GM19238 (cell line): ENCODE data around the gene BTBD8.
"Not testable (repeated sequence)": the region's sequence is repeated elsewhere in the genome, so short reads cannot be mapped to it uniquely, and the experiment has no call there.

Experiments used
- DNase-seq: peaks from one replicate; pipeline ENCODE4 v3.0.0; 2011; ENCODE audit warnings: low spot score; ENCODE audit not compliant: insufficient read length

The BTBD8 gene

DNA sequence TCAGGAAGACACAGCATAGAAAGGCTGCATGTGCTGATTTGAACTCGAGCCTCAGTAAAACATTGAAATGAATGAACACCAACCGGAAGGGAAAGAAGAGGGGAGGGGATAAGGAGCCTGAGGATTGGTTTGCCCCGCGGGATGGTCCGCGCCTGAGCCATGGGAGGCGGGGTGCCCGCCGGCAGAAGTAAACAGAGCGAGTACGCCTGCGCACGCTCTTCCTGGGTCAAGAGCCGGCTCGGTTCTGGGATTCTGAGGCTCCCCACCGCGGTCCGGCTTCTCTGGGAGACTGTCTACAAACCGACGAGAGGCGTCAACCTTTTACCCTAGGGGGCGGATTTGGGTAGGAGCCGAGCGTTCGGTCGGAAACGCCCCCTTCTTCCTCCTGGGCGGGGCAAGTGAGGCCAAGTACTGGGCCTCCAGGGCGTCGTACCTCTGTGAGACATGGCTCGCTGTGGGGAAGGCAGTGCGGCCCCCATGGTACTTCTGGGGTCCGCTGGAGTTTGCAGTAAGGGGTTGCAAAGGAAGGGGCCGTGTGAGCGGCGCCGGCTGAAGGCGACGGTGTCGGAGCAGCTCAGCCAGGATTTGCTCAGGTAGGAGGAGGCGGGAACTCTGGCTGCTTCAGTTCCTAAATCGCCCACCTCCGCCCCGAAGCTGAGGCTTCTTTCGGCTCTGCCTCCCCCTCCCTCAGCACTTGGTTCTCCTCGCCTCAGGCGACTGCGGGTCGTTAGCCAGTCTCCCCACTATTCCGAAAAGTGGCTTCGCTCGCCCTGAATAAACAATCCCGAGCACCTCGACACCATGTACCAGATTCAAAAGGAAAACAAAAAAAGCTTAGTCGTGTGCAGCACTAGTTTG, at the start of gene BTBD8:
Gene BTBD8 (plus strand): TSS at position 218 of the 858 bp plus-strand sequence. CDS start 227 bp downstream, at position 445.
- peak; percentile 42 for DNase-seq

DNA sequence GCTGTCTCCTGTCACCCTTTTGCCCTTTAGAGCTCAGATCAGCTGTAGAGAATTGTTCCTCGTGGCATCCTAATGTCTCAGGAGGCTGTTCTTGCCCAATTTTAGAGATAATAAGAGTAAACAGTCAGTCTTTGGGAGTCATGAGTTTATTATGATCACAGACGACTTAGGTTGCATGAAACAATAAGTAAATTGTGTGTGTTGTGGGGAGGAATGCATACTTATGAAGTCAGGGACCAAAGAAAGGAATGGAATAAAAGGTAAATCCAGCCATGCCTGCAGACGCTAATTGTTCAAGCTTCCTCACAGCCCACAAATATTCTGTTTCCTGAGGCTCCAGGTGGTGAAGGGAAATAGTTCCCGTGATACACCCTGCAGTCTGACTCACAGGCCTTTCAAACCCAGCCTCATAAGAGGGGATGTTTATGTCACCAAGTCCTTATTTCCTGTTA, 49.5 kb upstream of the BTBD8 start:
- DNase-seq = no peak

DNA sequence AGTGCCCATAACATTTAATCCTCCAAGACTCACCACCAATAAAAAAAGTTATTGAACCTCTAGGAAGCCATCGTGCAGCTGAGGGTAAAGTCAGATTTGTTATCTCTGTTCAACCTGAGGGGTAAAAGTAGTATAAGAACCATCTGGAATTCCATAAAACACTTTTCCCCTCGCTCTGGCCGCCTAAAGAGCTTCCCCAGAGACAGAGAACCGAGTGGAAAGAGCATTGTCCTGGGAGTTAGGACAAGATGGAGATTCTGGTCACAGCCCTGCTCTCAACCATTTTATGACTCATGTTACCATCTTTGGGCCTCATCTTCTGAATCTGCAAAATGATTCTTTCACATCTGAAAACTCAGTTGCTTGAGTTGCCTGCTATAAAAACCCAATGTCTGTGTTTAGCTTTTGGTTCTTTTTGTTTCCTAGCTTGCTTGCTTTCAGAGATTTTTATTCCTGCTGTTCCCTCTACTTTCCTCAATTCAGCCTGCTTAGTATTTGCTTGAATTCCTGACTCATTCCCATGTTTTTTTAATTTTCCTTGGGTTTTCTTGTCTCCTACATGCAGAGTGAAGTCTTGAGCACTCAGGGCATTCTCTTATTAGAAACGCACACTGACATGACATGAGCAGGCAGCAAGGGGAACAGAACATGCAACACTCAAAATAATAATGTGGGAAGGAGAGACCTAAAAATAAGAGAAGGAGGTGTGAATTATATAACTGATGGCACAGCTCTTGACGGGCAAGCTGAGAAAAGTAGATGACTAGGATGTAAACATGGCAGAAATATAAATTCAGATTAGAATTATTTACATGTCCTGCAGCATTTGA, 48.6 kb upstream of the BTBD8 start:
- DNase-seq = no peak

DNA sequence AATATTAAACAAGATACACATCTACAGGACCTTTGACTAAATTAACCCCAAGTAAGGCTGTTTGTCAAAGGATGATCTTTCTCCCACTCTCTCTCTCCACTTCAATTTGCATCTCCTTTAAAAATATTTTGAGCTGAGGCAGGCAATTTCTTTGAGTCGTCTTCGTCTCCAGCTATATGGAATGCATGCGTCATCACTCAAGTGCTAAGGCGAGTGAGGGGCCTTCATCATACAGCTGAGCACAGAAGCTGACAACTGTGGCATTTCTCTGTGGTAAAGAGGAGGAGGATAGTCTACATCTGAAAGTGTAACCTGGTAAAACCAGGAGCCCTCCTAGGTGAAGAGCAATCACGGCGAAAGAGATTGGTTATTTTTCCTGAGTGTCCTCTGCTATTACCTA, 42.7 kb upstream of the BTBD8 start:
- DNase-seq = no peak

DNA sequence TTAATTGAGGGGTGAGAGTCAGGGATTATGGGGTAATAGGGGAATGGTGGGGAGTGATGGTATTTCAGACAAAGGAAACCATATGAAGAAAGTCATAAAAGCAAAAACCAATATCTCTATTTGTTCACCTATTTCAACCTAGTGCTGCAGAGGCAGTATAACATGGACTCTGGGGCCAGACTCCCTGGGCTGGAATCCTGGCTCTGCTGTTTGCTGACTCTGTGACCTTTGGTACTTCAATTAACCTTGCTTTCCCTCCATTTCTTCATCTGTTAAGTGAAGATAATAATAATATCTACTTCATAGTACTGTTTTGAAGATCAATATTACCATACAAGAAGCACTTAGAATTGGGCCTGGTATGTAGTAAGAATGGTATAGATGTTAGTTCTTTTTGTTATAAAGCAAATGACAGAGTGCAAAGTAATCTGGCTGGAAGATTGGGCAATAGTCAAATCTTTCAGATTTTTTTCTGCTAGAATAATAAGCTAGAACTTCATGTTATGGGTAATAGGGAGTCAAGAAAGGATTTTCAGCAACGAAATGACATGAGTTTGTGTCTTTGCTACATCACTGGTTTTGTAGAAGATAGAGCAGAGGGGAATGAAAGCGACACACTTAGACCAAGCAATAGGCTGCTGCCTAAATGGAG, 41.3 kb upstream of the BTBD8 start:
- DNase-seq = no peak

DNA sequence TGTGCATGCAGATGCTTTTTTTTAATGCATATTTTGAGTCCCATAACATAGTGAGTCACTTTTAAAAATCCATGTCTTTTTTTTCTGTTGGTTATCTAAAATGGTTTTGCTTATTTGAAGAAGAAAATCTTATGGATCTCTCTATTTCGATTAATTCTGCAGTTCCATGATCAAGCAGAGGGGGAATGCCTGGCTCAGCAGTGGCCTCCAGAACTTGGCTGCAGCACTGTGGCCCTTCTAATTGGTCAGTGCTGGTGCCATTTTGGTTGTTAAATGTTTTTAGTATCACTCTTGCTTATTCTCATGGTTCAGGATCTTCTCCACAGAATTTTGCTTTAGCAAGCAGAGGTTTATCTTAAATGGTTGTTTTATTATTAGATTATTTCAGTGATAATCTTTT, 39.2 kb upstream of the BTBD8 start:
- DNase-seq = no peak

DNA sequence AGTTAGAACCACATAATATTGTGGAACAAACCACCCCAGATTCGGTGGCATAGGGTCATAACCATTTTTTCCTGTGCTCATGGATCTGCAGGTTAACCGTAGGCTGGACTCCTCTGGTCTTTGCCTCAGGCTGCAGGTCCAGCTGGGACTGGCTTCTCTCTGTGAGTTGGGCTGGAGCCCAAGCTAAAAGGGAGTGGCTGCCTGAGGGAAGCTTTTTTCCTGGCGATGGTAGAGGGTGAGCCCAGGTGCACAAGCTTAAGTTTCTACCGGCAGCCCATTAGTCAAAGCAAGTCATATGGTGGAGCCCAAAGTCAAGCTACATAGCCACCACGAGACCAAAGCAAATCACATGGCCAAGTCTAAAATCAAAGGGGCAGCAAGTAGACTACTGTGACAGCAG, 36.5 kb upstream of the BTBD8 start:
- no peak for DNase-seq

DNA sequence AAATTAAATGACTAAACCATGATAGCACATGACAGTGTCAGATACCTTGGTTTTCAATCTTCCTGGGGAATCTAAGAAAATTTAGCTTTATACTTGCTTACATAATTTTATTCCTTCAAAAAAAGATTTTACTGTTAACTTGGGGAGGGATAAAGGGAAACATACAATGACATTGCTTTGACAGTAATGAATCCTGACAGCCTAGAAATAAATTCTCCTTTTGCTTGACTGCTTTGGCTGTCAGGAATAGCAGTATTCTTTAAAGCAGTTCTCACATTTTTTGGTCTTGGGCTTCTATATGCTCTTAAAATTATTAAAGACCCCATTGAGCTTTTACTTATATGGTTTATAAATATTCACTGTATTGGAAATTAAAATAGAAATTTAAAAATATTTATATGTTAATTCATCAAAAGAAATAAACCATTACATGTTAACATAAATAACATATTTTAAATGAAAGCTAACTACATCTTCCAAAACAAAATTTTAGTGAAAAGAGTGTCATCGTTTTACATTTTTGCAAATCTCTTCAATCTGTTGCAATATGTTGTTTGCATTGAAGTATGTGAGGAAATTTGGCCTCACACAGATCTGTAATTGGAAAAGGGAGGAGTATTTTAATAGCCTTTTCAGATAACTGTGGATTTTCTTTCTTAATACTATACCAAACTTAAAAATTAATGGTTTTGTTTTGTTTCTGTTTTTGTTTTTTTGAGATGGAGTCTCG, 34.2 kb upstream of the BTBD8 start:
- no peak for DNase-seq

DNA sequence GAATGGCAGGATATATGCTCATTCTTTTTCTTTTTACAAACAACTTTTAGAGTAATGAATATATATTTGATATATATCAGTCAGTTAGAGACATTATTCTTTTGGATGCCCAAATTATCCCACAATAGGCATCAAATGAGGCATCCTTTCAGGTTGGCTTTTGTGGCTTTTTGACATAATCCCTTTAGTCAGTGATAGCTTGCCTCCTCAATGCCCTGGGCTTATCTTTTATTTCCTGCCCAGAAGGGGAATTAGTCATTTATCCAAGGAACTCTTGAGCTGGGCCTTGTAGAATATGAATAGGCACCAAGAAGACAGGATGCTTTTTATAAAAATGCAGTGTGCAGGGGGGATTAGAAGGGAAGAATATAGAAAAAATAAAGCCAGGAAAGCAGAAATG, 28.2 kb upstream of the BTBD8 start:
- DNase-seq = no peak

DNA sequence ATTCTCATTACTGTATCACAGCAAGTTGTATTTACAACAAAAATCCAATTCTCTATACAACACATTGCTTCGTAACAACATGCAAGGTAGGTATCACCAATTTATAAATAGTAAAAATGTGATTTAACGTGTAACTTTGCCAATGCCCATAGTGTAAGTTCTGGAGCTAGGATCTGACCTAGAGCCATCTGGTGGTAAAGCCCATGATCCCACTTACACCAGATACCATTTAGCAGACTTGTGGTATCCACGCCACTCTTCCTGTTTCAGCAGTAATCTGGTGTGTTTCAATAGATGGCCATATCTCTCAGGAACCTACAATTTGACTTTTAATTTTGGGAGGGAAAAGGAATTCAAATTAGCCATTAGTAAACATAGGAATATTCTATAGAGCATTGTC, 15.1 kb upstream of the BTBD8 start:
- DNase-seq = no peak

DNA sequence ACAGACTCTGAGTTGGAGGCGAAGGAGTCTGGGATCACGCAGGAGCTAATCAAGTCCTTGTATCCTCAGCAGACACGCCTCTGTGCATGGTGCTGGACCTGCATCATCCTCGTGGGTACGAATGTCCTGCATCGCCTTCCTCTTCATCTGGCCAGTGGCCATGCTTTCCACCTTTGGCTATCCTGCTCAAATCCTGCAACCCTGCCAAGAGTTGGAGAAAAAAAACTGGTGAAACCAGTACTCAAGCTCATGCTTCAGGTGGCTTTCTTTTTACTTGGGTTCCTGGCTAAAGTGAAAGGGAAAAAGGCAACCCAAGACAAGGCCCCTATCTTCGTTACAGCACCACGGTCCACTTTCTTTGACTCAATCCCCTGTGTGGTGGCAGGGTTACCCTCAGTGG, 13.8 kb upstream of the BTBD8 start:
- no peak for DNase-seq

DNA sequence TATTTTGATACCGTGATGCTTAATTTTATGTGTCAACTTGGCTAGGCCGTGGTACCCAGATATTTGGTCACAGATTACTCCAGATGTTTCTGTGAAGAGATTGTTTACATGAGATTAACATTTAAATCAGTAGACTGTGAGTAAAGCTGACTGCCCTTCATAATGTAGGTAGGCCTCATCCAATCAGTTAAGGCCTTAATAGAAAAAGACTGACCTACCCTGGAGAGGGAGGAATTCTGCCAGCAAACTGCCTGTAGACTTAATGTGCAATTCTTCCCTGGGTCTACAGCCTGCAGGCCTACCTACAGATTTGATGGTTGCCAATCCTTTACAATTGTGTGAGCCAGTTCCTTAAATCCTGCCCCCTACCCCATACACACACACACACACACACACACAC, 9.3 kb upstream of the BTBD8 start:
- no peak for DNase-seq

DNA sequence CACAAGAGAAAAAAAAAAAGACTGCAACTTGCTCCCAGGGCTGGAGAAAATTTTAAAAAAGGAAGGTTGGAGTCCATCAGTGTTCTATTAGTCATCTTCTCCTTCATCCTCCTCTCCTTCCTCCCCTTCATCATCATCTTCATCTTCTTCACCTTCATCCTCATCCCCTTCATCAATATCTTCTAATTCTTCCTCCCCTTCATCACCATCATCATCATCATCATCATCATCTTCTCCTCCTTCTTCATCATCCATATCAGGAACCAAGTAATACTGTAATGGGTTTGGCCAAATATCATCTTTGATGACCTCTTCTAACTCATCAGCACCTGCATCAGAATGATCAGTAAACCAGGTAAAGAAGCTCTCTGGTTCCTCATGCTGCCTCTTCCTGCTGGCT, 5.7 kb upstream of the BTBD8 start:
- not testable (repeated sequence) for DNase-seq

DNA sequence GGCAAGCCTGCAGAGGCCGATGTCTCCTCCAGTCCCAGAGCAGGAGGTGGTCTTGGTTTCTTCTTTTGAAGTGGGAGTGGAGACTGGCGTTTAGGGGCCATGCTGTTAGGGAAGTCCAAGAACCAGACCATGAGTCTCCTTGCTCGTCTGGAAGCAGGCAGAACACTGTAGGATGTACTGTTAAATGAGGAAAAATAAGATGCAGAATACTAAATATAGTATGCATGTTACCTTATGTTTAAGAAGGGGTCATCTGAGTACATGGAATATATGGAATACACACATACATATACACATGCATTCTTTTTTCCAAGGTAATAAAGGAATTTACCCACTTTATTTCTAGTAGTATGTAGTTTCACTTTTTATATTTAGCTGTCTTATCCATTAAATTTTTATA, 4.8 kb upstream of the BTBD8 start, which contains the start of gene SETSIP:
Gene SETSIP (minus strand): TSS at position 101 of the 400 bp plus-strand sequence. CDS start 0 bp downstream, at position 101.
- DNase-seq = no peak

DNA sequence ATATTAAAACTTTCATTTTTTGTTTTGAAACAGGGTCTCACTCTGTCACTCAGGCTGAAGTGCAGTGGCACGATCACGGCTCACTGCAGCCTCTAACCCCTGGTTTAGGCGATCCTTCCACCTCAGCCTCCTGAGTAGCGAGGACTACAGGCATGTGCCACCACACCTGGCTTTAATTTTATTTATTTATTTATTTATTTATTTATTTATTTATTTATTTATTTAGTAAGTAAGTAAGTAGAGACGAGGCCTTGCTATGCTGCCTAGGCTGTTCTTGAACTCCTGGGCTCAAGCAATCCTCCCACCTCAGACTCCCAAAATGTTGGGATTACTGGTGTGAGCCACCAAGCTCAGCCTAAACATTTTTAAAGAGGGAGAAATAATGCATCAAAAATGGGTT, 3.8 kb upstream of the BTBD8 start:
- no peak for DNase-seq

DNA sequence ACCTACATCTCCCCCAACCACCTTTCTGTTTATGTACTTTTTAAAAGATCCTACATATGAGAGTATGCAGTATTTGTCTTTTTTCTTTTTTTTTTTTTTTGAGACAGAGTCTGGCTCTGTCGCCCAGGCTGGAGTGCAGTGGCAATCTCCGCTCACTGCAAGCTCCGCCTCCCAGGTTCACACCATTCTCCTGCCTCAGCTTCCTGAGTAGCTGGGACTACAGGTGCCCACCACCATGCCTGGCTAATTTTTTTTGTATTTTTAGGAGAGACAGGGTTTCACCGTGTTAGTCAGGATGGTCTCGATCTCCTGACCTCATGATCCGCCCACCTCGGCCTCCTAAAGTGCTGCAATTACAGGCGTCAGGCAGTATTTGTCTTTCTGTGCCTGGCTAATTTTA, 2.1 kb upstream of the BTBD8 start:
- not testable (repeated sequence) for DNase-seq

DNA sequence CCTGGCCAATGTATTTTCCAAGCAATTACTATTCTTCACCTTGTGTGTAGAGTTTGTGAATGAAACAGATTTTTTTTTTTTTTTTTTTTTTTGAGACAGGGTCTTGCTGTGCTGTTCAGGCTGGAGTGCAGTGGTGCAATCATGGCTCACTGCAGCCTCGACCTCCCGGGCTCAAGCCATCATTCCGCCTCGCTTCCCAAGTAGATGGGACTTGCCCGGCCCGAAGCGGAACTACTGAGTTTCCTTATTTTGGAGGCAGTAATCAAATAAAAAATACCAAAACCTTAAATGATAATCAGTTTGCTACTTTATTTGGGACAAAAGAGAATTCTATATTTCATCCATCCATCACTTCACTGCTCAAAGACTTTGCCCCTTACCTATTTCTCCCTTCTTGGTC, 704 bp upstream of the BTBD8 start:
- no peak for DNase-seq

DNA sequence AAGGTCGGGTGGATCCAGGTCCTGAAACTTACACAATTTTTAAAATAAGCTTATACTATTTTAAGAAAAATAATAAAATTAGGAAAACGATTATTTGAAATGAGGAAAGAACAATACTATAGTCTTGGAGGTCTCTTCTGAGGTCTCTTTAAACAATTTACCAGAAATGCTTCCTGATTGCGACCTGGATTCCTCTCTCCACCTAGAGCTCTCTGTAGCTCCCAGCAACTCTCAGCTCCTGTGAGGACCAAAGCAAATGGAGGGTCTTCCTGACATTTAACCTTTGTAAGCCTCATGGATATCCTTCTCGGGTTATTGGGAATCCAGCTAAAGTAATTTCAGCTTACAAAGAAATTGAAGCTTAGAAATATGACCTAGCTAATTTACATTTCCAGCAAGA, 886 bp downstream of the BTBD8 start:
- no peak for DNase-seq

DNA sequence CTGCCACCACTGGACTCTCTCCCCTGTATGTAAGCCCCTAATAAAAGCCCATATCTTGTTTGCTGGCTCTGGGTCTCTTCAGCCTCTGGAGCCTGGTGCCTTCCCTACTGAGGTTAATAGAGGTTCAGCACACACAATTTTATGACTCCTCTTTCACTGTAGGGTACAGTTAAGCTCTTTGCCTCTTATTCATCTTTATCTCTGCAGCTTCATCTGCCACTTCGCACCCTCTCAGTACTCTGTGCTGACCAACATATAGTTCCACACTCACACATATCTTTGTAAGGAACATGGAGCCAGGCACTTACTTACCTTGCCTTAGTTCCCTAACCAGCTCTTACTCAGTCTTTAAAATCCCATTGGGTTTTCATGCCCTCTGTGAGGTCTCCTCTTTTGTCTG, 4.5 kb downstream of the BTBD8 start:
- no peak for DNase-seq

DNA sequence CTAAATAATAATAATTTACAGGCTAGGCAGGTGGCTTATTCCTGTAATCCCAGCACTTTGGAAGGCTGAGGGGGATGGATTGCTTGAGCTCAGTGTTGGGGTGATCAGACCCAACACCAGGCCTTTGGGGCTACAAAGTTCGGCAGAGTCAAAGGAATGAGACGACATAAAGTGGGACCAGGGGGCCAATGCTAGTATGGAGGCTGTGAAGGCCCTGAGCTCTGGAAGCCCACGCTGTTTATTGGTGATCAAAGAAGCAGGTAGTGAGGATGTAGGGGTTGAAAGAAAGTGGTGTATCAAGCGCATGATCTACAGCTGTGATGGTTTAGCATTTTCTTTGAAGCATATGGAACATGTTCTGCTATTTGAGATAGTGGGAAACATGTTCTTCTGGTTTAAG, 5.6 kb downstream of the BTBD8 start:
- no peak for DNase-seq

DNA sequence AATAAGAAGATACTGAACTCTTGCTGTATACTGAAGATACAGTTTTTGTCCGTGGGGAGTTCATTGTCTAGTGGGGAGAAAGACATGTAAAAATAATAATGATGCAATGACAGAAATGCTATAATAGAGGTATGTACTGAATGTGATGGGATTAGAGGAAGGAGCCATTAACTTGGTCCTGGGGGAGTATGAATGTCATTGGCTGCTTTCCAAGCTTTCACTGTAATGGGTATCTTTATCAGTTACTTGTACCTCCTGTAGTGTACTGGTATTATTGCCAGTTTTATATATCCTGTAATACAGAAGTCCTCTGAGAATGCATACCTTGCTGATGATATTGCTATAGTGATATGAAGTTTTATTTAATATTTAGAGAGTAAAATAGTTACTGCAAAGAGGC, 7.4 kb downstream of the BTBD8 start:
- DNase-seq = no peak
